Gastroesophageal sphincter (tissue), 4 donors: Measurements from ENCODE around the gene SMPD3. TPM values are rescaled to one million over a fixed set of nuclear protein-coding genes. Genes with fewer than 3 reads are reported as not detected.

ENCODE experiments used
- ATAC-seq: fragments of 150-250 bp; one replicate; pipeline ENCODE4 v1.9.1; 2016; ENCODE audit warnings: mild to moderate bottlenecking, moderate library complexity
- H3K27ac ChIP-seq, 4 donors: fragments of 200-600 bp; sonication (generic) in 3 of 4; 1 replicate in 3 of 4; 2 replicates in 1 of 4; pipeline ENCODE4 v1.5.1; 2016 to 2019
- H3K27me3 ChIP-seq: fragments of 200-600 bp; sonication (generic); one replicate; pipeline ENCODE4 v1.5.1; 2019
- H3K36me3 ChIP-seq, 2 donors: fragments of 200-600 bp; sonication (generic); one replicate each; pipeline ENCODE4 v1.5.1; 2019; ENCODE audit warnings: control low read depth in 1 of 2
- H3K4me1 ChIP-seq, 3 donors: fragments of 200-600 bp; sonication (generic); 1 replicate in 2 of 3; 2 replicates in 1 of 3; pipeline ENCODE4 v1.5.1; 2016 to 2019; ENCODE audit warnings: control low read depth in 2 of 3
- H3K4me3 ChIP-seq, 2 donors: fragments of 200-600 bp; sonication (generic); one replicate each; pipeline ENCODE4 v1.5.1; 2019; ENCODE audit warnings: mild to moderate bottlenecking in 1 of 2, moderate library complexity in 1 of 2
- H3K9me3 ChIP-seq, 3 donors: fragments of 200-600 bp; sonication (generic); one replicate each; pipeline ENCODE4 v1.5.1; 2017 to 2019; ENCODE audit warnings: control low read depth in 2 of 3
- CTCF ChIP-seq, 4 experiments: fragments of 200-600 bp in 2 of 4; fragments of 450-650 bp in 2 of 4; sonication (generic) in 1 of 4; IDR thresholded peaks; one replicate each; pipeline ENCODE4 v1.5.1; 2017 to 2019; ENCODE audit warnings: antibody characterized with exemption in 4 of 4, mild to moderate bottlenecking in 2 of 4, moderate library complexity in 2 of 4
- EP300 ChIP-seq: sonication (generic); formaldehyde crosslinking; IDR thresholded peaks from one replicate; pipeline ENCODE4 v1.6.1; 2017; ENCODE audit warnings: antibody characterized with exemption, mild to moderate bottlenecking
- POLR2A ChIP-seq, 2 donors: fragments of 450-650 bp; IDR thresholded peaks; one replicate each; pipeline ENCODE4 v1.6.1; 2017; ENCODE audit warnings: antibody characterized with exemption in 2 of 2, mild to moderate bottlenecking in 2 of 2, moderate library complexity in 1 of 2
- POLR2AphosphoS5 ChIP-seq: sonication (generic); formaldehyde crosslinking; IDR thresholded peaks from one replicate; pipeline ENCODE4 v1.6.1; 2017; ENCODE audit warnings: antibody characterized with exemption
- WGBS, 2 donors: methylation state at CpG; one replicate each; pipeline ENCODE4 v1.1.5; 2018; ENCODE audit warnings: low coverage in 1 of 2; 5-methylcytosine and 5-hydroxymethylcytosine counted together
- total RNA-seq, 4 donors: library from RNA; depleted of rRNA; stranded (reverse); fragments of >200 nt; gene quantifications; one replicate each; pipeline ENCODE4 v1.1.0, GENCODE V29; 2016

Gene SMPD3
- total RNA-seq, 4 donors from 2014 or later = 0.08 to 0.94 (median 0.77) TPM; not detected in 1

GRCh38 chr16:68425498-68426346, 22.6 kb downstream of the SMPD3 start:
- Histone ChIP-seq H3K4me1 (no peaks in the 10 kb centered on the region), H3K27ac (no peak overlapping the region), H3K36me3 (no peaks in the 10 kb centered on the region), H3K4me3 (no peak overlapping the region), H3K9me3 (no peaks in the 10 kb centered on the region), H3K27me3 (no peaks in the 10 kb centered on the region)
- no peak for TF ChIP-seq POLR2A (IDR thresholded peaks at IDR 0.05)
- no peak for TF ChIP-seq POLR2AphosphoS5
- TF ChIP-seq CTCF (IDR thresholded peaks at IDR 0.05) = no peak
- TF ChIP-seq EP300 = no peak
- 58 to 68% methylated on average over 5 to 7 of the region's 9 CpGs for WGBS, 2 donors
- no peak for ATAC-seq

GRCh38 chr16:68423771-68424170, 24.5 kb downstream of the SMPD3 start:
- 38% methylated on average over 1 of the region's 5 CpGs; no CpG with 5 or more reads in 1 of the 2 donors for WGBS, 2 donors
- Histone ChIP-seq H3K9me3 (no peaks in the 10 kb centered on the region), H3K4me3 (no peak overlapping the region), H3K36me3 (no peaks in the 10 kb centered on the region), H3K27ac (no peak overlapping the region), H3K27me3 (no peaks in the 10 kb centered on the region), H3K4me1 (no peaks in the 10 kb centered on the region)
- no peak for ATAC-seq
- TF ChIP-seq POLR2A (IDR thresholded peaks at IDR 0.05) = no peak
- no peak for TF ChIP-seq CTCF (IDR thresholded peaks at IDR 0.05)
- TF ChIP-seq EP300 = no peak
- no peak for TF ChIP-seq POLR2AphosphoS5

GRCh38 chr16:68422396-68422960, 25.8 kb downstream of the SMPD3 start:
- Histone ChIP-seq H3K9me3 (no peaks in the 10 kb centered on the region), H3K4me3 (no peak overlapping the region), H3K27ac (no peak overlapping the region), H3K36me3 (no peaks in the 10 kb centered on the region), H3K27me3 (no peaks in the 10 kb centered on the region), H3K4me1 (no peaks in the 10 kb centered on the region)
- no peak for ATAC-seq
- WGBS, 2 donors = 67 to 81% methylated on average over 1 to 4 of the region's 4 CpGs
- TF ChIP-seq EP300 (no peak), CTCF (IDR thresholded peaks at IDR 0.05) (no peak), POLR2AphosphoS5 (no peak), POLR2A (IDR thresholded peaks at IDR 0.05) (no peak)

- Histone ChIP-seq H3K9me3 (no peaks in the 10 kb centered on the region), H3K27me3 (no peaks in the 10 kb centered on the region), H3K4me3 (no peak overlapping the region), H3K4me1 (no peaks in the 10 kb centered on the region), H3K36me3 (no peaks in the 10 kb centered on the region), H3K27ac (no peak overlapping the region)
- no peak for TF ChIP-seq POLR2AphosphoS5
- no peak for TF ChIP-seq CTCF (IDR thresholded peaks at IDR 0.05)
- no peak for TF ChIP-seq EP300
- no peak for TF ChIP-seq POLR2A (IDR thresholded peaks at IDR 0.05)
- 67% methylated on average over 1 of the region's 5 CpGs; no CpG with 5 or more reads in 1 of the 2 donors for WGBS, 2 donors
- no peak for ATAC-seq
These were observed 27.2 kb downstream of the SMPD3 start for GRCh38 chr16:68421076-68421475.
